ENCODE data around the gene MYO10.

Gene MYO10

DNA sequence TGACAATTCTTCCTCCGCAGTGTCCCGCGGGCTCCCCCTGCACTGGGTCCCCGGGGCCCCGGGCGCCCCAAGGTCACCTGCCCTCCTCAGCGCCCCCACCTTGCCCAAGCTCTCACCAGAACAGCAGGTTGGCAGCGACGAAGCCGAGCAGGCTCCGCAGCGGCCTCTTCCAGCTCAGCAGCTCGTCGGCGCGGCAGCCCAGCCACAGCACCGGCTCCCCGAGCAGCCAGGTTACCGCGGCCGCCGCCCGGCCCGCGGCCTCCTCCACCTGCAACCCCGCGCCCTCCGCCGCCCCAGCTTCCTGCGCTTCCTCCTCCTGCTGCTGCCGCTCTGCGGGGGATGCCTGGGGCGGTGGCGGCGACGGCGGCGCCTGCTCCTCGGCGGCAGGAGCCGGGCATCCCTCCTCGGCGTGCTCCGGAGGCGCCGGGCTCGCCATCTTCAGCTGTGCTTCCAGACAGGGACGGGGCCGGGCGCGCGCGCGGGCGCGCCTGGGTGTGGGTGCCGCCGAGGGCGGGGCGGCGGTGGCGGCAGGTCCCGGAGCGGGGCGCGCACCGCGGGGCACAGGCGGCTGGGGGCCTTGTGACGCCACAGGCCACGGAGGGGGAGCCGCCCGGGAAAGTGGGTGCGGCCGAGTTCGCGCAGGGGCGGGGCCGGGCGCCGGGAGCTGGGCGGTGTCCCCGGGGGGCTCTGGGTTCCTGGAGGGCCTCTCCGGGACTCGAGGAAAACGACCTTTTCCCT lies 319.4 kb downstream of the MYO10 start, which contains the start of gene RETREG1:
Gene RETREG1 (minus strand): TSS at position 462 of the 738 bp plus-strand sequence. CDS start 26 bp downstream, at position 436.
- peak; percentile 34 for DNase-seq (ENCODE audit: low spot score)

GRCh38 chr5:16615741-16616535 lies 320.1 kb downstream of the MYO10 start:
- peak; percentile 22 for DNase-seq (ENCODE audit: low spot score)

GRCh38 chr5:16612007-16612406 lies 324.1 kb downstream of the MYO10 start:
- no peak for DNase-seq (ENCODE audit: low spot score)

All from HuH-7.5 (cell line).